Fibroblast of skin of scalp (primary cell): ENCODE data around the gene IL18.
"Not testable (repeated sequence)": the region's sequence is repeated elsewhere in the genome, so short reads cannot be mapped to it uniquely, and the experiment has no call there.

Experiments used
- DNase-seq: peaks from one replicate; pipeline ENCODE4 v3.0.0-alpha.2; 2013

Gene IL18

GRCh38 chr11:112115386-112115785, 48.5 kb downstream of the IL18 start:
- no peak for DNase-seq

GRCh38 chr11:112114460-112114859, 49.4 kb downstream of the IL18 start:
- DNase-seq, result no peak

- DNase-seq, result peak; percentile 69
Observed at GRCh38 chr11:112113539-112114457, 50.1 kb downstream of the IL18 start.

GRCh38 chr11:112106070-112106469, 57.8 kb downstream of the IL18 start:
- no peak for DNase-seq

- no peak for DNase-seq
Observed at GRCh38 chr11:112103446-112103845, 60.4 kb downstream of the IL18 start.

- peak; percentile 28 for DNase-seq
Observed at GRCh38 chr11:112100462-112100861, 63.4 kb downstream of the IL18 start.

- no peak for DNase-seq
Observed at GRCh38 chr11:112097734-112098528, 66.0 kb downstream of the IL18 start.

GRCh38 chr11:112096194-112096593, 67.7 kb downstream of the IL18 start:
- DNase-seq, result no peak

GRCh38 chr11:112095302-112095701, 68.6 kb downstream of the IL18 start:
- DNase-seq, result not testable (repeated sequence)
